Right hindlimb (tissue), 1 donor: ENCODE results near the gene VWA2.
"Not testable (repeated sequence)": the region's sequence is repeated elsewhere in the genome, so short reads cannot be mapped to it uniquely, and the experiment has no call there.

Source experiments
- DNase-seq: peaks from one replicate; pipeline ENCODE4 v3.0.0-alpha.2; 2018

VWA2 gene

GRCh38 chr10:114320249-114321116, 81.4 kb downstream of the VWA2 start:
- DNase-seq, result peak; percentile 49

DNA sequence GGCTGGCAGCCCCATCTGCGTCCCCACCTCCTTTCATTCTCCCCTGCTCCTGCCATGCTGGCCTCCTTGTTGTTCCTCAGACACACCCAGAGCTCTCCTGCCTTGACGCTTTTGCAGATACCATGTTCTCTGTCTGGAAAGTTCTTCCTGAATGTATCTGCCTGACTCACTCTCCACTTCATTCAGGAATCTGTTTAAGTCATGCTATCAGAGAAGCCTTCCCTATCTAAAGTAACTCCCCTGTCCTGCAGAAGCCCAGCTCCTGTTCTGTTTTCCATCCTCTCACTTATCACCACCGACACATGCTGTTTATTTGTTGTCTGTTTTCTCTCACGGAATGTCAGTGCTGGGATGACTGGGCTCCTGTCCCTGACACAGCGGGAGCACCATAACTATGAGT, 83.3 kb downstream of the VWA2 start:
- DNase-seq, result no peak

GRCh38 chr10:114323023-114323422, 84.0 kb downstream of the VWA2 start:
- DNase-seq, result peak; percentile 14

GRCh38 chr10:114326795-114327194, 87.7 kb downstream of the VWA2 start:
- DNase-seq, result no peak

DNA sequence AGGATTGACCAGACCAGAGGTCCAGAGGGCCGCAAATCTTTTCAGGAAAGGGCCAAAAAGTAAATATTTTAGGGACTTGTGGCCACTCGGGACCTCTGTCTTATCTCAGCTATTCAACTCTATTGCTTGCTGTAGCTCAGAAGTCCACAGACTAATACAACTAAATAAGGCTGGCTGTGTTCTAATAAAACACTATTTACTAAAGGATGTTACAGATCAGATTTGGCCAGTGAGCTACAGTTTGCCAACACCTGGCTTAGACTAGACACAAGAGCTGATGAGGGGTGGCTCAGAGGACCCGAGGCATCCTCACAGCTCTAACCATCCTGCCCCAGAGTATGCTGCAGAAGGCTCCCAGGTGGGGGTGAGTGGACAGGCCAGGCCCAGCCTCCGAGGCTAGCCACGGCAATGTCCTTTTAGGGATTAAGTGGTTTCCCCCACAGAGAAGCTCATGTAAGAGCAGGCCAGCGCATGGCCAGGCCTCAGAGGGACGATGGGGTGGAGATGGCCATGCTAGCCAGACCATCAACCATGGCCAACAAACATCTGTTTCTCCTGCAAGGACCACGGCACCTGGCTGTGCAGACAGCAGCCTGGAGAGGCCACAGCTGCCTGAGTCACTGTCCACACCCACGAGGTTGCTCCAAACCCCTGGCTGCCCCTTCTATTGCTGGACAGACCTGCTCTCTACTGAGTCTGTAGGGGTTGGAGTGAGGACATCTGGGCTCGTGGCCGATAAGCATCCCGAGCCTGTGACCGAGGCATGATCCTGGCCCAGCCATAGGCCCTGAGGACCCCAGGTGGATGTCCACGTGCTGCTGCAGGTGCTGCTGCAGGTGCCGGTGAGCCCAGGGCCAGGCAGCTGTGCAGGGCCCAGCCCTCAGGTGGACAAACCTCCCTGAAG, 88.7 kb downstream of the VWA2 start:
- DNase-seq, result peak; percentile 56

GRCh38 chr10:114328441-114328812, 89.4 kb downstream of the VWA2 start:
- DNase-seq, result no peak

GRCh38 chr10:114328874-114329273, 89.8 kb downstream of the VWA2 start:
- peak; percentile 28 for DNase-seq

DNA sequence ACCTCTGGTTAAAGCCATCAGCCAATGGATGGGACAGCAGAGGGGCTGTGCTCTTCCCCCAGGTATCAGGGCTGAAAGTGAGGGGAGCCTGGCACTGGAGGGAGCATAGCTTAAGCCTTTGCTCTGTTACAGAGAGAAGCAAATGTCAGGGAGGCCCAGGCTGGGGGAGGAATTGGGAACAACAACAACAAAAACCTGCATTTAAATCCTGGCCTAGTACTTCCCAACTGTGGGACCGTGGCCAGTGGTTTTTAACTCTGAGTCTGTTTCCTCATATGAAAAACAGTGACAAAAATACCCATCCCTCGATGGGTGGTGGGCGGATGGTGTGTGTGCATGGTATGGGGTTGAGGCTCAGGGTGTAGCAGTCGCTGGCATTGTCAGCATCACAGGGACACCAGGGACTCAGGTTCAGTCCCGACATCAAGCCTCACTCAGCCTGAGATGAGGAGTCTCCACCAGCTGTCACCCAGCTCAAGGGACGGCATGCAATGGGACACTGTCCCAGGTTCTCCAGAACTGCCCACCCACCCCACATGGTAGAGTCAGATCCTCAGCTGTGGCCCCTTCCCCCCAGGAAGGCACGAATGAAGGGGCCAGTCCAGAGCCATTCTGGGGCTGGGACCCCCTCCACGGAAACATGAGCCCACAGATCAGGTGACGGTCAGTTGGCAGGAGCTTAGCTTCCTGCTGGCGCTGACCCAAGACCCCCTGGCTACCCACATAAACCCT, 90.7 kb downstream of the VWA2 start:
- DNase-seq, result peak; percentile 57

GRCh38 chr10:114332301-114333192, 93.5 kb downstream of the VWA2 start:
- peak; percentile 51 for DNase-seq

GRCh38 chr10:114333441-114333840, 94.4 kb downstream of the VWA2 start:
- DNase-seq, result not testable (repeated sequence)

GRCh38 chr10:114334301-114334700, 95.2 kb downstream of the VWA2 start:
- DNase-seq, result peak; percentile 52

DNA sequence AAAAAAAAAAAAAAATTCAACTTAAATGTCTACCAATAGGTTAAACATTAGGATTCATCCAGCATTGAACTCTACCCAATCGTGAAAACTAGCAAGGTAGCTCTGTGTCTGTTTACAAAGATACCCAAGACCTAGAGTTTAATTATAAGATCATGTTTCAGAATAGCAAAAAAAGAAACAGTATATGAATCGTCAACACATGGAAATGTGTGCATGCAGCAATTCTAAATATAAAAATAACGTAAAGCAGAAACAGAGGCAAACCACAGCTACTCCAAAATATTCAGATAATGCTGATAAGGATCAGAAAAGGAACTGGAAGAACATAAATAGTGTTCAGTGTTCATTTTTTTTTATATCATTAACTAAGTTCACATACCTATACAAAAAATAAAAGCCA, 96.6 kb downstream of the VWA2 start:
- no peak for DNase-seq

- no peak for DNase-seq
Measured at GRCh38 chr10:114336823-114337509, 97.9 kb downstream of the VWA2 start.

DNA sequence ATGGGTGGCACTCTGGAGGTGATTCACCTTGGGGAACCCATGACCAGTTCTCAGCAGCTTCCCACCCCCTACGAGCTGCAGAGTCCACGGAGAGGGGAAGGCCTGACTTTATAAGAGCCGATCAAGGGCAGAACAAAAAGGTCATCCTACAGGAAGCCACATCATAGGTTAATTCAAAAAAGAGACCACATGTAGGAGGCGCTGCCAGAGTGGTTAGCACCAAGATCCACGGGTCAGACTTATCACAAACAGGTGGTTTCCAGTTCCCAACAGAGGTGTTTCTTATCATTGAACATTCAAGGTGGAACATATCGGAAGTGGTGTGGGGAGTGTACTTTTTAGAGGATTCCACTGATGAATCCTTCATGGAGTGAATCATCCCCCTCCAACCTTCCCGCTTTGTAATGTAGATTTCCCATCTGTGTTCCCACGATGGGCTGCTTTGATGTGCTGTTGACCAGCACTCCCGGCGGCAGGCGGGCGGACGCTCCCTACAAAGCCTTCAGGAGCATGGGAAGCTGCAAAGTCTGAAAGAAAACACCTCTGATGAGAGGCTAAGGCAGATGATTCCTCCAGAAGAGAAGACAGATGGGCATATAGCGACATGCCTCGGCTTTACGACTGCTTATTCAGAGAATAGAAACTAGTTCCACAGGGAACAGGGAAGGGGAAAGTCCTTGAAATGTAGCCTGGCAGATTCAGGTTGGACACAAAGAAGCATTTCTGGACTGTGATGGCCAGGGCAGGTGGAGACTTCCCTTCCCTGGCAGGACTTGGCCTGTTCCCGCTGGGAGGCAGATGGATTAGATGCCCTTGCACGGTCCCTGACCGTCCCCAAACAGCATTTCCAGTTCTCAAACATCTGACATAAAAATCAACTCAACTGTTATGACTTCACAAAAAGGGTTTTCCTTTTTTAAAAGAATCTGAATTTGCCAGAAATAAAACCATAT, 98.7 kb downstream of the VWA2 start:
- DNase-seq, result no peak

- DNase-seq, result no peak
Measured at GRCh38 chr10:114340816-114341215, 101.8 kb downstream of the VWA2 start.
